Limb (tissue), 2 donors: ENCODE results near the gene PKP4.
A peak's percentile ranks its signal among the peaks of the same experiment; 100 is the strongest.
"Not testable (repeated sequence)": the region's sequence is repeated elsewhere in the genome, so short reads cannot be mapped to it uniquely, and the experiment has no call there.

Experiments
- DNase-seq, 2 donors: peaks; one replicate each; pipeline ENCODE4 v3.0.0-alpha.2; 2016; ENCODE audit errors: extremely low spot score in 2 of 2

The PKP4 gene

GRCh38 chr2:158464426-158465281, 7.9 kb downstream of the PKP4 start:
- DNase-seq: no peak

- no peak for DNase-seq
Measured at GRCh38 chr2:158467248-158467647, 10.5 kb downstream of the PKP4 start.

- not testable (repeated sequence) for DNase-seq
Measured at GRCh38 chr2:158472829-158473228, 16.1 kb downstream of the PKP4 start.

GRCh38 chr2:158473300-158473699, 16.5 kb downstream of the PKP4 start:
- DNase-seq: not testable (repeated sequence)

- DNase-seq: no peak
Measured at GRCh38 chr2:158473719-158474392, 17.1 kb downstream of the PKP4 start.

- DNase-seq: not testable (repeated sequence)
Measured at GRCh38 chr2:158474526-158475011, 17.8 kb downstream of the PKP4 start.

- no peak for DNase-seq
Measured at GRCh38 chr2:158477202-158477601, 20.4 kb downstream of the PKP4 start.

GRCh38 chr2:158478237-158478636, 21.5 kb downstream of the PKP4 start:
- no peak for DNase-seq

- no peak for DNase-seq
Measured at GRCh38 chr2:158478816-158479215, 22.1 kb downstream of the PKP4 start.

GRCh38 chr2:158481116-158481515, 24.4 kb downstream of the PKP4 start:
- no peak for DNase-seq

- no peak for DNase-seq
Measured at GRCh38 chr2:158482594-158482993, 25.8 kb downstream of the PKP4 start.

GRCh38 chr2:158484892-158485556, 28.3 kb downstream of the PKP4 start:
- DNase-seq: no peak

GRCh38 chr2:158486150-158486969, 29.6 kb downstream of the PKP4 start:
- no peak for DNase-seq

GRCh38 chr2:158486970-158487325, 30.2 kb downstream of the PKP4 start:
- no peak for DNase-seq

GRCh38 chr2:158487419-158487818, 30.7 kb downstream of the PKP4 start:
- peak in 1 of 2 donors; percentile 52 for DNase-seq

- no peak for DNase-seq
Measured at GRCh38 chr2:158488442-158489216, 31.9 kb downstream of the PKP4 start.

- DNase-seq: no peak
Measured at GRCh38 chr2:158489366-158490112, 32.8 kb downstream of the PKP4 start.

- no peak for DNase-seq
Measured at GRCh38 chr2:158491072-158491471, 34.3 kb downstream of the PKP4 start.

- DNase-seq: no peak
Measured at GRCh38 chr2:158493458-158493857, 36.7 kb downstream of the PKP4 start.

- no peak for DNase-seq
Measured at GRCh38 chr2:158495175-158495574, 38.4 kb downstream of the PKP4 start.
